Measurements from ENCODE around the gene OR2M5. TPM values are rescaled to one million over a fixed set of nuclear protein-coding genes. Genes with fewer than 3 reads are reported as not detected.

OR2M5 gene
- total and polyA plus RNA-seq, 2 of the 8 experiments (the other 6 are each of a cell fraction or from before 2014, with no cell fraction given) = not detected

DNA sequence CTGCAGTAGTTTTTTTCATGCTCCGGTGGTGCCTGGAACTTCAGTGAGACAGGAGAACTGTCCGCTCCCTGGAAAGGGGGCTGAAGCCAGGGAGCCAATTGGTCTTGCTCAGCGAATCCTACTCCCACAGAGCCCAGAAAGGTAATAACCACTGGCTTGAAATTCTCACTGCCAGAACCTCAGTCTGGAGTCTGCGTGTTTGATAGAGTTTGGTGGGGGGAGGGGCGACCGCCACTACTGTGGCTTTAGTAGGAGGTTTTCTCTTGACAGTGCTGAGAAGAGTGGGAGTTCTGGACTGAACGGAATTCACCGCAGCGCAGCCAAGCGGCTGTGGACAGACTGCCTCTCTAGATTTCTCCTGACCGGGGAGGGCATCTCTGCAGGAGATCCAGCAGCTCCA lies 44.1 kb downstream of the OR2M5 start:
- H2AK5ac ChIP-seq (ENCODE audit: low read depth, low read length) = no peak overlapping the region
- H3K14ac ChIP-seq (ENCODE audit: insufficient read length) = no peak overlapping the region
- no peaks in the 10 kb centered on the region for H3K27me3 ChIP-seq (replicated peaks in 1 of 4; ENCODE audit: control insufficient read depth in 3 of 4, extremely low read depth in 1 of 4, insufficient read depth in 3 of 4, low read length in 3 of 4)
- no peaks in the 10 kb centered on the region for H4K20me1 ChIP-seq (replicated peaks in 1 of 2; ENCODE audit: control insufficient read depth in 1 of 2, insufficient read depth in 2 of 2, low read length in 2 of 2)
- H3K23ac ChIP-seq (ENCODE audit: insufficient read length) = no peak overlapping the region
- H3K4me2 ChIP-seq (ENCODE audit: insufficient read depth in 1 of 2, low read depth in 2 of 2, low read length in 2 of 2) = no peak overlapping the region
- H3K9ac ChIP-seq (replicated peaks in 1 of 4; ENCODE audit: extremely low read depth in 1 of 4, low read depth in 3 of 4, low read length in 3 of 4) = no peak overlapping the region
- H3K4ac ChIP-seq (replicated peaks; ENCODE audit: insufficient read length, low read depth, low read length) = no peak overlapping the region
- H3K9me3 ChIP-seq (ENCODE audit: insufficient read depth in 2 of 2, low read depth in 1 of 2, low read length in 1 of 2) = peaks cover 51 to 61% of the 10 kb centered on the region in 2 experiments
- H2BK12ac ChIP-seq (ENCODE audit: low read depth, low read length) = no peak overlapping the region
- H2BK15ac ChIP-seq (ENCODE audit: low read length) = no peak overlapping the region
- no peak overlapping the region for H4K8ac ChIP-seq (ENCODE audit: extremely low read depth, insufficient read depth, low read length)
- DNase-seq (ENCODE audit: low read depth in 1 of 2, low spot score in 2 of 2) = no peak
- no peak for FAIRE-seq
- H4K5ac ChIP-seq (ENCODE audit: insufficient read length, low read depth, low read length) = no peak overlapping the region
- no peak overlapping the region for H3K56ac ChIP-seq (replicated peaks; ENCODE audit: insufficient read length, low read depth, low read length)
- H3K79me1 ChIP-seq (ENCODE audit: low read depth, low read length) = no peaks in the 10 kb centered on the region
- no peak overlapping the region for H3K18ac ChIP-seq (ENCODE audit: extremely low read depth, low read length)
- ChIA-PET POLR2A (ENCODE audit: partially characterized antibody) (no interaction called here), CTCF (ENCODE audit: partially characterized antibody) (no interaction called here)
- WGBS, 2 experiments (ENCODE audit: extremely low coverage in 1 of 2, insufficient coverage in 1 of 2, insufficient read length in 1 of 2, insufficient replicate concordance in 2 of 2, low coverage in 1 of 2, low lambda C conversion rate in 2 of 2, missing lambda C conversion rate in 1 of 2) = 82% methylated on average over 11 of the region's 11 CpGs; no CpG with 5 or more reads in 1 of the 2 experiments
- H2BK5ac ChIP-seq (ENCODE audit: low read depth, low read length) = no peak overlapping the region
- H3K4me3 ChIP-seq (ENCODE audit: extremely low read depth in 1 of 4, insufficient read depth in 2 of 4, low read depth in 3 of 4, low read length in 4 of 4) = no peak overlapping the region
- no peaks in the 10 kb centered on the region for H3K79me2 ChIP-seq (ENCODE audit: control insufficient read depth in 1 of 2, insufficient read depth in 2 of 2, low read length in 2 of 2)
- no peaks in the 10 kb centered on the region for H3K4me1 ChIP-seq (replicated peaks in 1 of 4; ENCODE audit: control insufficient read depth in 3 of 4, insufficient read depth in 4 of 4, low read length in 3 of 4)
- H3K23me2 ChIP-seq (ENCODE audit: low read depth, low read length) = no peaks in the 10 kb centered on the region
- H2AFZ ChIP-seq (ENCODE audit: low read length) = no peak overlapping the region
- no peaks in the 10 kb centered on the region for H3K36me3 ChIP-seq (ENCODE audit: control insufficient read depth in 2 of 4, insufficient read depth in 4 of 4, low read length in 3 of 4)
- no peak overlapping the region for H4K91ac ChIP-seq (replicated peaks; ENCODE audit: insufficient read length, low read length)
- H3K27ac ChIP-seq (ENCODE audit: low read depth, low read length) = no peak overlapping the region
- H2BK20ac ChIP-seq (ENCODE audit: low read length) = no peak overlapping the region
- H2BK120ac ChIP-seq (replicated peaks; ENCODE audit: low read depth, low read length) = no peak overlapping the region
- TF ChIP-seq TAF7 (optimal IDR thresholded peaks at IDR 0.05; ENCODE audit: borderline replicate concordance, low read depth, low read length) (no peak), HDAC2 (IDR thresholded peaks at IDR 0.05; ENCODE audit: borderline replicate concordance in 1 of 2, low read depth in 2 of 2, low read length in 2 of 2) (no peak), USF2 (IDR thresholded peaks at IDR 0.05; ENCODE audit: low read length) (no peak), CTBP2 (IDR thresholded peaks at IDR 0.05; ENCODE audit: borderline replicate concordance, insufficient read depth, insufficient read length, low read length) (no peak), CBX8 (IDR thresholded peaks at IDR 0.05; ENCODE audit: borderline replicate concordance, low read depth, low read length) (no peak), GTF2F1 (IDR thresholded peaks at IDR 0.05; ENCODE audit: borderline replicate concordance, low read depth, low read length) (no peak), BRCA1 (IDR thresholded peaks at IDR 0.05; ENCODE audit: low read depth, low read length) (no peak), SIX5 (IDR thresholded peaks at IDR 0.05; ENCODE audit: low read depth, low read length) (no peak), MAFK (IDR thresholded peaks at IDR 0.05; ENCODE audit: low read depth, low read length) (no peak)
- TF ChIP-seq, protein P1, sequence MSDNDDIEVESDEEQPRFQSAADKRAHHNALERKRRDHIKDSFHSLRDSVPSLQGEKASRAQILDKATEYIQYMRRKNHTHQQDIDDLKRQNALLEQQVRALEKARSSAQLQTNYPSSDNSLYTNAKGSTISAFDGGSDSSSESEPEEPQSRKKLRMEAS (IDR thresholded peaks at IDR 0.05) = no peak
